HepG2 (cell line): ENCODE measurements around the gene SH3TC2. TPM values are rescaled to one million over a fixed set of nuclear protein-coding genes. Genes with fewer than 3 reads are reported as not detected.

Experiments
- ATAC-seq: fragments of 200-7000 bp; cut with Tn5 transposase; 3 replicates; pipeline ENCODE4 v1.9.1; 2020; ENCODE audit warnings: mild to moderate bottlenecking, moderate library complexity
- BruUV-seq: library from RNA; stranded (reverse); fragments of 400-500 nt; replicated peaks from 2 replicates; lab custom pipeline; 2021; lab: Mats Ljungman, UMichigan
- CTCF ChIA-PET: fragments of 300-600 bp; formaldehyde crosslinking; extraction: SDS; loops from one replicate; lab custom pipeline; 2021; ENCODE audit warnings: low total read pairs, inconsistent platforms, low intra/inter-chr PET ratio; lab: Yijun Ruan, JAX
- POLR2A ChIA-PET: fragments of 350-600 bp; sonication (Branson Sonifier 250); formaldehyde crosslinking; loops from one replicate; lab custom pipeline; 2020; ENCODE audit warnings: antibody characterized with exemption, inconsistent platforms; lab: Yijun Ruan, JAX
- DNase-seq: peaks from one replicate; pipeline ENCODE4 v3.0.0-alpha.2; 2015; ENCODE audit warnings: low spot score
- FAIRE-seq: peaks from 3 replicates; lab custom pipeline; 2011; peaks lifted over from hg19 to GRCh38; lab: Jason Lieb, UNC
- H2AFZ ChIP-seq: one replicate; pipeline ENCODE4 v1.6.1; 2011; ENCODE audit warnings: low read length, inconsistent platforms
- H3K27ac ChIP-seq: fragments of 300-600 bp; 3 replicates; pipeline ENCODE4 v1.8.0; 2011; ENCODE audit warnings: mixed run types, mild to moderate bottlenecking, mixed read lengths, low read length, inconsistent platforms; ENCODE audit not compliant: insufficient read depth; ENCODE audit errors: extremely low read length
- H3K27me3 ChIP-seq, 2 experiments: fragments of 200-600 bp in 1 of 2; 2 replicates in 1 of 2; 3 replicates in 1 of 2; pipeline versions ENCODE4 v1.6.0 to v1.8.0; 2011; ENCODE audit warnings: low read length in 2 of 2, mild to moderate bottlenecking in 2 of 2, moderate library complexity in 2 of 2, inconsistent platforms in 1 of 2; ENCODE audit not compliant: insufficient read depth in 2 of 2, control insufficient read depth in 1 of 2
- H3K36me3 ChIP-seq, 2 experiments: fragments of 200-600 bp in 1 of 2; replicated peaks in 1 of 2; 2 replicates in 1 of 2; 3 replicates in 1 of 2; pipeline versions ENCODE4 v1.5.1 to v1.8.0; 2011; ENCODE audit warnings: low read length in 2 of 2, inconsistent platforms in 1 of 2; ENCODE audit not compliant: insufficient read depth in 2 of 2, control insufficient read depth in 1 of 2
- H3K4me1 ChIP-seq: 2 replicates; pipeline ENCODE4 v1.5.1; 2012; ENCODE audit warnings: low read length, inconsistent platforms; ENCODE audit not compliant: insufficient read depth
- H3K4me2 ChIP-seq: 2 replicates; pipeline ENCODE4 v1.6.0; 2011; ENCODE audit warnings: low read depth, low read length, inconsistent platforms
- H3K4me3 ChIP-seq, 3 experiments: fragments of 200-600 bp in 1 of 3; sonication (generic), shearing (Covaris generic) in 1 of 3; replicated peaks in 1 of 3; 2 replicates each; pipeline ENCODE4 v1.5.1; 2011 to 2016; ENCODE audit warnings: low read length in 3 of 3, inconsistent platforms in 2 of 3, low read depth in 2 of 3, mild to moderate bottlenecking in 2 of 3, control low read depth in 1 of 3, mixed read lengths in 1 of 3; ENCODE audit not compliant: insufficient read depth in 1 of 3
- H3K79me2 ChIP-seq: one replicate; pipeline ENCODE4 v1.6.1; 2011; ENCODE audit warnings: low read length, inconsistent platforms; ENCODE audit not compliant: insufficient read depth
- H3K9ac ChIP-seq: 2 replicates; pipeline ENCODE4 v1.6.0; 2011; ENCODE audit warnings: mild to moderate bottlenecking, low read depth, low read length, inconsistent platforms; ENCODE audit not compliant: insufficient read depth
- H3K9me3 ChIP-seq: 2 replicates; pipeline ENCODE4 v1.5.1; 2012; ENCODE audit warnings: mild to moderate bottlenecking, low read length
- H4K20me1 ChIP-seq: 2 replicates; pipeline ENCODE4 v1.6.0; 2011; ENCODE audit warnings: inconsistent platforms, mild to moderate bottlenecking, low read length, moderate library complexity; ENCODE audit not compliant: insufficient read depth
- ARNT ChIP-seq: fragments of 450-650 bp; IDR thresholded peaks from 2 replicates; pipeline ENCODE4 v1.6.1; 2017
- NCOR1 ChIP-seq: fragments of 200-600 bp; sonication (generic); IDR thresholded peaks from 2 replicates; pipeline ENCODE4 v1.7.0; 2017; ENCODE audit warnings: antibody characterized with exemption, low read length, borderline replicate concordance
- NKX3-1 ChIP-seq: sonication (generic); formaldehyde crosslinking; IDR thresholded peaks from 2 replicates; pipeline ENCODE4 v1.5.0; 2020; ENCODE audit warnings: missing genetic modification reagents
- PHF5A ChIP-seq: IDR thresholded peaks from one replicate; pipeline ENCODE4 v1.6.1; 2018; ENCODE audit warnings: low read depth, missing genetic modification reagents; ENCODE audit not compliant: unreplicated experiment
- SMAD9 ChIP-seq: sonication (generic); formaldehyde crosslinking; IDR thresholded peaks from 2 replicates; pipeline ENCODE4 v1.5.1; 2020; ENCODE audit warnings: mild to moderate bottlenecking, missing genetic modification reagents
- SMARCC2 ChIP-seq: fragments of 450-650 bp; IDR thresholded peaks from 2 replicates; pipeline ENCODE4 v1.6.1; 2017; ENCODE audit warnings: antibody characterized with exemption, mild to moderate bottlenecking
- ZBTB38 ChIP-seq: sonication (generic); formaldehyde crosslinking; IDR thresholded peaks from 2 replicates; pipeline ENCODE4 v1.5.1; 2020; ENCODE audit warnings: mild to moderate bottlenecking, missing genetic modification reagents
- ZBTB8A ChIP-seq: sonication (generic); formaldehyde crosslinking; IDR thresholded peaks from 2 replicates; pipeline ENCODE4 v1.4.0; 2020; ENCODE audit warnings: mild to moderate bottlenecking, low read depth, missing genetic modification reagents, borderline replicate concordance
- ZFP36L2 ChIP-seq: sonication (generic); formaldehyde crosslinking; IDR thresholded peaks from 2 replicates; pipeline ENCODE4 v1.4.0; 2020; ENCODE audit warnings: missing genetic modification reagents
- ZFY ChIP-seq: sonication (generic); formaldehyde crosslinking; IDR thresholded peaks from 2 replicates; pipeline ENCODE4 v1.4.0; 2020; ENCODE audit warnings: missing genetic modification reagents
- ZIK1 ChIP-seq: sonication (generic); formaldehyde crosslinking; IDR thresholded peaks from 2 replicates; pipeline ENCODE4 v1.5.0; 2020; ENCODE audit warnings: mild to moderate bottlenecking, low read depth, missing genetic modification reagents, borderline replicate concordance
- ZNF552 ChIP-seq: sonication (generic); formaldehyde crosslinking; IDR thresholded peaks from 2 replicates; pipeline ENCODE4 v1.9.0; 2022; ENCODE audit warnings: missing genetic modification reagents, mild to moderate bottlenecking, borderline replicate concordance
- ZNF562 ChIP-seq: sonication (generic); formaldehyde crosslinking; IDR thresholded peaks from 2 replicates; pipeline ENCODE4 v1.8.0; 2022; ENCODE audit warnings: missing genetic modification reagents, borderline replicate concordance
- ZNF570 ChIP-seq: sonication (generic); formaldehyde crosslinking; IDR thresholded peaks from 2 replicates; pipeline ENCODE4 v1.4.0; 2020; ENCODE audit warnings: mild to moderate bottlenecking, missing genetic modification reagents, borderline replicate concordance
- WGBS: methylation state at CpG from one replicate; pipeline ENCODE4 v1.1.6; 2017; ENCODE audit warnings: low lambda C conversion rate; 5-methylcytosine and 5-hydroxymethylcytosine counted together
- in situ Hi-C: cut with HindIII; loops from 2 replicates; pipeline ENCODE4 v1.10.0; 2017; ENCODE audit warnings: low pct_unique_long_range_greater_than_20kb; ENCODE audit not compliant: extremely low pct_ligation_motif_present
- intact Hi-C: fragments of 100-400 bp; cut with micrococcal nuclease; formaldehyde crosslinking; loops from one replicate; pipeline ENCODE4 v1.10.0; 2022; ENCODE audit not compliant: unreplicated experiment
- polyA plus RNA-seq, 8 experiments: library from polyadenylated mRNA; depleted of rRNA in 3 of 8; stranded (reverse) in 7 of 8; unstranded in 1 of 8; fragments of >200 nt; fragmentation: Illumina TruSeq in 4 of 8; extraction: Trizol in 4 of 8; gene quantifications; 2 replicates each; pipeline versions ENCODE4 v1.2.1 to v1.2.3, GENCODE V29; 2011 to 2016; ENCODE audit warnings: low read depth in 4 of 8, missing spikeins in 1 of 8, mixed read lengths in 1 of 8; ENCODE audit not compliant: insufficient read depth in 1 of 8
- total RNA-seq, 5 experiments: library from RNA; depleted of rRNA; stranded (reverse); fragments of >200 nt; fragmentation: Illumina TruSeq; extraction: Trizol; gene quantifications; 2 replicates each; pipeline ENCODE4 v1.2.3, GENCODE V29; 2016; ENCODE audit warnings: low read depth in 1 of 5
- TF ChIP-seq, protein P1 (sequence below): sonication (generic); formaldehyde crosslinking; IDR thresholded peaks from 2 replicates; pipeline ENCODE4 v1.4.0; 2020; ENCODE audit warnings: missing genetic modification reagents, borderline replicate concordance
- TF ChIP-seq, protein P2 (sequence below): sonication (generic); formaldehyde crosslinking; IDR thresholded peaks from 2 replicates; pipeline ENCODE4 v1.5.1; 2020; ENCODE audit warnings: mild to moderate bottlenecking, missing genetic modification reagents, borderline replicate concordance
- TF ChIP-seq, protein P3 (sequence below): conservative IDR thresholded peaks from 2 replicates; pipeline ENCODE4 v1.6.1; 2018; ENCODE audit warnings: missing genetic modification reagents
- TF ChIP-seq, protein P4 (sequence below): sonication (generic); formaldehyde crosslinking; conservative IDR thresholded peaks from 2 replicates; pipeline ENCODE4 v1.4.0; 2020; ENCODE audit warnings: missing genetic modification reagents

SH3TC2 gene
- total and polyA plus RNA-seq, 2 of the 13 experiments (the other 11 are each of a cell fraction or from before 2014, with no cell fraction given): 0.34 to 0.71 TPM

DNA sequence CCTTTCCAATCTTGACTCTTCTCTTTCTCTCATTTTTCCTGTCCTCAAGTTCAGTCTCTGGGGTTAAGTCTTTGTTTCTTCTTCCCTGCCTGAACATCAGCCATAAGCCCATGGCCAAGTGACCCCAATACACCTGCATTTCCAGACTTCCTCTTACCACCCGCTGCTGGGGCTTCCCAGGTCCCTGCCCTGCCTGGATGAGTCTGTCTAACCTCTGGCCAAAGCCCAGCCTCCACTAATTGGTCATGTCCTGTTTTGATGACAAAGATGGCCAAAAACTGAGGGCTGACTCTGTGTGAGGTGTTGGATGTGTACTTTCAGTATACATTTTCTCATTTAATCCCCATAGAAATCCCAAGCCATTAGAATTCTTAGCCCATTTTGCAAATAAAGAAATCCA lies 47.3 kb downstream of the SH3TC2 start (continued):
- TF ChIP-seq ZIK1 (CRISPR knock-in tag) (no peak), ZFY (CRISPR knock-in tag) (no peak), ARNT (no peak), ZNF570 (CRISPR knock-in tag) (no peak)
- TF ChIP-seq, protein P1, sequence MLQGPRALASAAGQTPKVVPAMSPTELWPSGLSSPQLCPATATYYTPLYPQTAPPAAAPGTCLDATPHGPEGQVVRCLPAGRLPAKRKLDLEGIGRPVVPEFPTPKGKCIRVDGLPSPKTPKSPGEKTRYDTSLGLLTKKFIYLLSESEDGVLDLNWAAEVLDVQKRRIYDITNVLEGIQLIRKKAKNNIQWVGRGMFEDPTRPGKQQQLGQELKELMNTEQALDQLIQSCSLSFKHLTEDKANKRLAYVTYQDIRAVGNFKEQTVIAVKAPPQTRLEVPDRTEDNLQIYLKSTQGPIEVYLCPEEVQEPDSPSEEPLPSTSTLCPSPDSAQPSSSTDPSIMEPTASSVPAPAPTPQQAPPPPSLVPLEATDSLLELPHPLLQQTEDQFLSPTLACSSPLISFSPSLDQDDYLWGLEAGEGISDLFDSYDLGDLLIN (CRISPR knock-in tag): no peak

DNA sequence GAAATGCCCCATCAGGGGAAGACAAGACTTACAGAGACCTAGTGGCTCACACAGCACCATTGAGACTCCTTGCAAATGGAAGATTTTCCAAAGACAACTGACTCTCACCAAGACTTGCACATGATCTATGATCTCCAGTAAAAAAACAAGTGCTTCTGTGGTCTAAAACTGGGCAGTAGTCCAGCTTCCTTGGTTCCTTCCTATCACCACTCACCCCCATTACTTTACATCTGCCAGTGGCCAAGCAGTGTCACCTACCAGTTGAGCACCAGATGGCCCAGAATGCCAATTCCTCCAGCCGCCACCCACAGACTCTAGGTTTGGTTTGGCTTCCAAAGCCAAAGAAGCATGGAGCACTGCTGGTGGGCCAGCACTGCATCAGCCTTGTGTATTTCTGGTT lies 47.7 kb downstream of the SH3TC2 start:
- CTCF ChIA-PET: no interaction called here

More for the DNA sequence above, 47.7 kb downstream of the SH3TC2 start:
- in situ Hi-C loops (no loop called here), intact Hi-C loops (no loop called here)
- H3K4me2 ChIP-seq: no peak overlapping the region
- H3K27me3 ChIP-seq: no peaks in the 10 kb centered on the region
- DNase-seq: no peak
- POLR2A ChIA-PET: no interaction called here
- no peak overlapping the region for H3K27ac ChIP-seq
- no peaks in the 10 kb centered on the region for H4K20me1 ChIP-seq
- no peak for ATAC-seq
- H2AFZ ChIP-seq: no peak overlapping the region
- TF ChIP-seq ZNF552 (CRISPR knock-in tag): no peak
- TF ChIP-seq, protein P2, sequence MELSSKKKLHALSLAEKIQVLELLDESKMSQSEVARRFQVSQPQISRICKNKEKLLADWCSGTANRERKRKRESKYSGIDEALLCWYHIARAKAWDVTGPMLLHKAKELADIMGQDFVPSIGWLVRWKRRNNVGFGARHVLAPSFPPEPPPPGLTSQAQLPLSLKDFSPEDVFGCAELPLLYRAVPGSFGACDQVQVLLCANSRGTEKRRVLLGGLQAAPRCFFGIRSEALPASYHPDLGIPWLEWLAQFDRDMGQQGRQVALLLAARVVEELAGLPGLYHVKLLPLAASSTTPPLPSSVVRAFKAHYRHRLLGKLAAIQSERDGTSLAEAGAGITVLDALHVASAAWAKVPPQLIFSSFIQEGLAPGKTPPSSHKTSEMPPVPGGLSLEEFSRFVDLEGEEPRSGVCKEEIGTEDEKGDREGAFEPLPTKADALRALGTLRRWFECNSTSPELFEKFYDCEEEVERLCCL (CRISPR knock-in tag): no peak
- TF ChIP-seq PHF5A (CRISPR knock-in tag): no peak
- no peak for TF ChIP-seq ZFP36L2 (CRISPR knock-in tag)
- TF ChIP-seq NKX3-1 (CRISPR knock-in tag): no peak
- TF ChIP-seq ZNF562 (CRISPR knock-in tag): no peak
- TF ChIP-seq, protein P3, sequence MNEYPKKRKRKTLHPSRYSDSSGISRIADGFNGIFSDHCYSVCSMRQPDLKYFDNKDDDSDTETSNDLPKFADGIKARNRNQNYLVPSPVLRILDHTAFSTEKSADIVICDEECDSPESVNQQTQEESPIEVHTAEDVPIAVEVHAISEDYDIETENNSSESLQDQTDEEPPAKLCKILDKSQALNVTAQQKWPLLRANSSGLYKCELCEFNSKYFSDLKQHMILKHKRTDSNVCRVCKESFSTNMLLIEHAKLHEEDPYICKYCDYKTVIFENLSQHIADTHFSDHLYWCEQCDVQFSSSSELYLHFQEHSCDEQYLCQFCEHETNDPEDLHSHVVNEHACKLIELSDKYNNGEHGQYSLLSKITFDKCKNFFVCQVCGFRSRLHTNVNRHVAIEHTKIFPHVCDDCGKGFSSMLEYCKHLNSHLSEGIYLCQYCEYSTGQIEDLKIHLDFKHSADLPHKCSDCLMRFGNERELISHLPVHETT (CRISPR knock-in tag): no peak
- TF ChIP-seq, protein P4, sequence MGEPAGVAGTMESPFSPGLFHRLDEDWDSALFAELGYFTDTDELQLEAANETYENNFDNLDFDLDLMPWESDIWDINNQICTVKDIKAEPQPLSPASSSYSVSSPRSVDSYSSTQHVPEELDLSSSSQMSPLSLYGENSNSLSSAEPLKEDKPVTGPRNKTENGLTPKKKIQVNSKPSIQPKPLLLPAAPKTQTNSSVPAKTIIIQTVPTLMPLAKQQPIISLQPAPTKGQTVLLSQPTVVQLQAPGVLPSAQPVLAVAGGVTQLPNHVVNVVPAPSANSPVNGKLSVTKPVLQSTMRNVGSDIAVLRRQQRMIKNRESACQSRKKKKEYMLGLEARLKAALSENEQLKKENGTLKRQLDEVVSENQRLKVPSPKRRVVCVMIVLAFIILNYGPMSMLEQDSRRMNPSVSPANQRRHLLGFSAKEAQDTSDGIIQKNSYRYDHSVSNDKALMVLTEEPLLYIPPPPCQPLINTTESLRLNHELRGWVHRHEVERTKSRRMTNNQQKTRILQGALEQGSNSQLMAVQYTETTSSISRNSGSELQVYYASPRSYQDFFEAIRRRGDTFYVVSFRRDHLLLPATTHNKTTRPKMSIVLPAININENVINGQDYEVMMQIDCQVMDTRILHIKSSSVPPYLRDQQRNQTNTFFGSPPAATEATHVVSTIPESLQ: no peak
- TF ChIP-seq SMAD9 (CRISPR knock-in tag): no peak
- no peak for TF ChIP-seq SMARCC2
- no peak for TF ChIP-seq ZBTB38 (CRISPR knock-in tag)
- no peak for TF ChIP-seq ZBTB8A (CRISPR knock-in tag)
- TF ChIP-seq NCOR1: no peak
- no peaks in the 10 kb centered on the region for H3K36me3 ChIP-seq
- H3K79me2 ChIP-seq: no peaks in the 10 kb centered on the region
- FAIRE-seq: no peak
- H3K4me1 ChIP-seq: no peaks in the 10 kb centered on the region
- BruUV-seq: no TSS peak
- 60% methylated on average over 1 of the region's 1 CpG for WGBS
- H3K9me3 ChIP-seq: no peaks in the 10 kb centered on the region
- H3K9ac ChIP-seq: no peak overlapping the region
- no peak overlapping the region for H3K4me3 ChIP-seq
